Panc1 (cell line): Measurements from ENCODE around the gene COL13A1. TPM values are rescaled to one million over a fixed set of nuclear protein-coding genes. Genes with fewer than 3 reads are reported as not detected.

Experiments
- ATAC-seq: fragments of 200-7000 bp; cut with Tn5 transposase; 2 replicates; pipeline ENCODE4 v1.9.1; 2020; ENCODE audit warnings: mild to moderate bottlenecking, moderate library complexity
- BruUV-seq: library from RNA; stranded (reverse); fragments of 400-500 nt; replicated peaks from 2 replicates; lab custom pipeline; 2021; lab: Mats Ljungman, UMichigan
- CTCF ChIA-PET: fragments of 300-600 bp; sonication (Branson Sonifier 250); formaldehyde crosslinking; loops from one replicate; lab custom pipeline; 2022; ENCODE audit warnings: antibody characterized with exemption; lab: Charles Lee
- POLR2A ChIA-PET: fragments of 300-600 bp; sonication (Branson Sonifier 250); formaldehyde crosslinking; loops from one replicate; lab custom pipeline; 2022; ENCODE audit warnings: antibody characterized with exemption; lab: Charles Lee
- DNase-seq: peaks from one replicate; pipeline ENCODE4 v3.0.0-alpha.2; 2010; ENCODE audit warnings: low read depth, low spot score
- H3K27ac ChIP-seq: 2 replicates; pipeline ENCODE4 v1.5.1; 2011; ENCODE audit warnings: mild to moderate bottlenecking, low read length, inconsistent platforms
- H3K27me3 ChIP-seq: fragments of 200-500 bp; sonication (Bioruptor generic); 2 replicates; pipeline ENCODE4 v1.6.0; 2014; ENCODE audit warnings: low read length, inconsistent platforms; ENCODE audit not compliant: control insufficient read depth, insufficient read depth
- H3K36me3 ChIP-seq: fragments of 200-500 bp; sonication (Bioruptor generic); 2 replicates; pipeline ENCODE4 v1.5.1; 2014; ENCODE audit warnings: inconsistent platforms, mild to moderate bottlenecking, low read length, moderate library complexity; ENCODE audit not compliant: control insufficient read depth, insufficient read depth
- H3K4me1 ChIP-seq: 2 replicates; pipeline ENCODE4 v1.5.1; 2011; ENCODE audit warnings: inconsistent platforms, mild to moderate bottlenecking, low read length, moderate library complexity; ENCODE audit not compliant: control insufficient read depth, insufficient read depth
- H3K4me3 ChIP-seq, 2 experiments: 2 replicates each; pipeline ENCODE4 v1.5.1; 2011 to 2012; ENCODE audit warnings: low read depth in 2 of 2, low read length in 2 of 2, mild to moderate bottlenecking in 2 of 2, inconsistent platforms in 1 of 2, moderate library complexity in 1 of 2
- H3K9me3 ChIP-seq: fragments of 200-500 bp; sonication (Bioruptor generic); 2 replicates; pipeline ENCODE4 v1.5.1; 2014; ENCODE audit warnings: low read depth, mild to moderate bottlenecking, inconsistent platforms, low read length, moderate library complexity; ENCODE audit not compliant: control insufficient read depth, insufficient read depth
- CTCF ChIP-seq: fragments of 450-650 bp; IDR thresholded peaks from 2 replicates; pipeline ENCODE4 v1.5.1; 2017; ENCODE audit warnings: mild to moderate bottlenecking
- POLR2AphosphoS5 ChIP-seq: IDR thresholded peaks from 2 replicates; pipeline ENCODE4 v1.6.1; 2012; ENCODE audit warnings: mild to moderate bottlenecking, low read depth, low read length, moderate library complexity
- REST ChIP-seq, 2 experiments: IDR thresholded peaks; 2 replicates each; pipeline ENCODE4 v1.6.1; 2011 to 2012; ENCODE audit warnings: low read depth in 2 of 2, control low read depth in 1 of 2, low read length in 1 of 2, mild to moderate bottlenecking in 1 of 2, moderate library complexity in 1 of 2; ENCODE audit not compliant: insufficient read depth in 1 of 2
- SIN3A ChIP-seq: IDR thresholded peaks from 2 replicates; pipeline ENCODE4 v1.6.1; 2012; ENCODE audit warnings: low read depth, mild to moderate bottlenecking, low read length, moderate library complexity, borderline replicate concordance; ENCODE audit not compliant: insufficient read depth
- TCF7L2 ChIP-seq: IDR thresholded peaks from 2 replicates; pipeline ENCODE4 v1.6.1; 2011; ENCODE audit warnings: mild to moderate bottlenecking, low read depth, low read length, inconsistent platforms
- in situ Hi-C: cut with HindIII; loops from 2 replicates; pipeline ENCODE4 v1.10.0; 2016; ENCODE audit warnings: low sequenced_read_pairs, low pct_unique_long_range_greater_than_20kb
- intact Hi-C: fragments of 100-400 bp; cut with micrococcal nuclease; formaldehyde crosslinking; loops from one replicate; pipeline ENCODE4 v1.10.0; 2022; ENCODE audit not compliant: unreplicated experiment
- total RNA-seq: library from RNA; stranded (reverse); gene quantifications from one replicate; pipeline ENCODE4 v1.2.1, GENCODE V29; 2021; ENCODE audit not compliant: unreplicated experiment

Gene COL13A1
- total RNA-seq, 1 experiment from 2014 or later: 1.0 TPM

GRCh38 chr10:69842882-69843281 lies 41.2 kb downstream of the COL13A1 start:
- no peaks in the 10 kb centered on the region for H3K27me3 ChIP-seq
- no peak overlapping the region for H3K4me3 ChIP-seq
- TF ChIP-seq REST (IDR thresholded peaks at IDR 0.05; ENCODE audit: insufficient read depth in 1 of 2, low read depth in 2 of 2, low read length in 1 of 2): no peak
- POLR2A ChIA-PET: no interaction called here
- DNase-seq (no peak), ATAC-seq (0 out of 2 replicates have a peak, but pooled peaks have one; percentile 5)
- H3K36me3 ChIP-seq: no peaks in the 10 kb centered on the region
- H3K9me3 ChIP-seq: no peaks in the 10 kb centered on the region
- in situ Hi-C loops (no loop called here), intact Hi-C loops (no loop called here)
- H3K27ac ChIP-seq: no peak overlapping the region
- no TSS peak for BruUV-seq
- CTCF ChIA-PET: interaction anchor here (0.6 kb wide), 1 partner anchor 13 kb away, joined by 3 read pairs; no protein-coding TSS in a partner anchor
- H3K4me1 ChIP-seq: no peaks in the 10 kb centered on the region

GRCh38 chr10:69843923-69844322 lies 42.2 kb downstream of the COL13A1 start:
- in situ Hi-C loops: no loop called here
- no peak overlapping the region for H3K27ac ChIP-seq
- ChIA-PET POLR2A (no interaction called here), CTCF (no interaction called here)
- no peak overlapping the region for H3K4me3 ChIP-seq
- no peak for TF ChIP-seq REST (IDR thresholded peaks at IDR 0.05; ENCODE audit: insufficient read depth in 1 of 2, low read depth in 2 of 2, low read length in 1 of 2)
- TF ChIP-seq CTCF: no peak
- TF ChIP-seq TCF7L2: no peak
- no peak for TF ChIP-seq POLR2AphosphoS5
- no peak for TF ChIP-seq SIN3A
- no peaks in the 10 kb centered on the region for H3K36me3 ChIP-seq
- ATAC-seq (no peak), DNase-seq (no peak)
- BruUV-seq: no TSS peak
- no peaks in the 10 kb centered on the region for H3K9me3 ChIP-seq
- no peaks in the 10 kb centered on the region for H3K27me3 ChIP-seq
- no peaks in the 10 kb centered on the region for H3K4me1 ChIP-seq
- intact Hi-C loops: no loop called here
